ENCODE data around the gene SLC7A14.

Gene SLC7A14

DNA sequence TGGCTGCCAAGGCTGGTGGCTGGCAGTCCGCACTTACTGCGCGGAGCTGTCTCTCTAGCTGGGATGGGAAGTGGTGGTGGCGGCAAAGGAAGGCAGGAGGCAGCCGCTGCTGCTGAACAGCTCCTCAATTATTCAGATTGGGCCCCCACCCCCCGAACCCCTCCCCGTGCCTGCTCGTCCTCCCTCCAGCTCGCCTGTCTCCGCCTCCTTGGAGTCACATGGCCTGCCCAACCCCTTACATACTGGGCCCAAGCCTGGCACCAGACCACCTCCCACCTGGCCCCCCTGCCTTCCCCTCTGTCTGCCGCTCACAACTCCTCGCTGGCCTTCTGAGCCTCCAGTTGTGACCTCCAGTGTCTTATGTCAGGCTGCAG is at the start of gene SLC7A14:
SLC7A14 (minus strand) TSS at position 139 of the 374 bp plus-strand sequence. CDS start 59,139 bp downstream, outside the sequence.
- no peak for DNase-seq

- DNase-seq = no peak
These were observed 49.5 kb upstream of the SLC7A14 start for GRCh38 chr3:170635385-170635735.

GRCh38 chr3:170634663-170635384 is 48.9 kb upstream of the SLC7A14 start:
- DNase-seq = no peak

DNA sequence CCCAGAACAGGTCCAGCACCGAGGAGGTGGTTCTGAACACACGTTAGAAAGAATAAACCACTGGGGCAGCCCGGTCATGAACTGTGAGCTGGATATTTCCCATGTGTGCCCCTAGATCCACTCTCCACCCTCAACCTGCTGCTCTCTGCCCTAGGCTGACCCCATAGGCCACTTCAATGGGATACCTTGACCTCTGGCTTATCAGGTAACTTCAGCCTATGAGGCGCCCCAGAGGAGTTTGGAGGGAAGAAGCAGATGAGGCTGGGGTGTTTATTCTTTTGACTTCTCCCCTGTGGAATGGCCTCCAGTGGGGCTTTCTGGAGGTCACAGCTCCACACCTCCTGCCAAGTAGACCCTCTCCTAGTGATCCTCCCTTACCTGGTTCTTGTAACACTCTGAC is 47.7 kb upstream of the SLC7A14 start:
- DNase-seq = no peak

- no peak for DNase-seq
These were observed 46.9 kb upstream of the SLC7A14 start for GRCh38 chr3:170632780-170633179.

- no peak for DNase-seq
These were observed 46.0 kb upstream of the SLC7A14 start for GRCh38 chr3:170631755-170632488.

DNA sequence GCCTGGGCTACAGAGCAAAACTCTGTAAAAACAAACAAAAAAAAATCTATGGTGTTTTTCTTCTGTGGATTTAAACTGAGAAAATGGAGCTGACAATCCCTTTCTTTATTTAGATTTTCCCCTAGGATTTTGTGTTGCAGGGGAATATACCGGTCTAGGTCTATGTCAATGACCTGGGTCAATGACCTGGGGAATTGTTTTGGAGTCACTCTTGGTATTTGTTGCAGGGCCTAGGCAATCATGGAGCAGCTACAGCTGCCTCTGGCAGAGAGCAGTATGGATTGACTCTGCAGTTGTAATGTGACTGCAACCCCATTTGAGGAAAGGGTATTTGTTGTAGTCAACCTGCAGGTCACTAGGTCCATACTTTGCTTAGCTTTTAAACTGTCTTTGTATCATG is 37.6 kb upstream of the SLC7A14 start:
- no peak for DNase-seq

- DNase-seq = no peak
These were observed 36.7 kb upstream of the SLC7A14 start for GRCh38 chr3:170622369-170623159.

GRCh38 chr3:170621256-170621655 is 35.4 kb upstream of the SLC7A14 start:
- no peak for DNase-seq

GRCh38 chr3:170614214-170614966 is 28.5 kb upstream of the SLC7A14 start:
- DNase-seq = no peak

GRCh38 chr3:170611751-170612150 is 25.9 kb upstream of the SLC7A14 start:
- DNase-seq = no peak

DNA sequence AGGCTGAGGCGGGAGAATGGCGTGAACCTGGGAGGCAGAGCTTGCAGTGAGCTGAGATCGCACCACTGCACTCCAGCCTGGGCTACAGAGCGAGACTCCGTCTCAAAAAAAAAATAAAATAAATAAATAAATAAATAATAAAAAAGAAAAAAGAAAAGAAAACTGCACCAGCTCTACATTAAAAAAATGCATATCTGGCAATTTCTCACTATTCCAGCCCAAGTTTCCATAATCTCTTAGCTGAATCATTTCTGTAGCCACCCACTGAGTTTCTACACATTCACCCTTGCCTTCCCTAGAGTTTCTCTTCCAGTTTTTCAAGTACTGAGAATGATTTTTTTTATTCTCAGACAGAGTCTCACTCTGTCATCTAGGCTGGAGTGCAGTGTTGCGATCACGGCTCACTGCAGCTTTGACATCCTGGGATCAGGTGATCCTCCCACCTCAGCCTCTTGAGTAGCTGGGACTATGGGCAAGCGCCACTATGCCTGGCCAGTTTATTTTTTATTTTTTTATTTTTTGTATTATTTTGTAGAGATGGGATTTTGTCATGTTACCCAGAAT is 24.5 kb upstream of the SLC7A14 start:
- no peak for DNase-seq

GRCh38 chr3:170608475-170608874 is 22.6 kb upstream of the SLC7A14 start:
- no peak for DNase-seq

DNA sequence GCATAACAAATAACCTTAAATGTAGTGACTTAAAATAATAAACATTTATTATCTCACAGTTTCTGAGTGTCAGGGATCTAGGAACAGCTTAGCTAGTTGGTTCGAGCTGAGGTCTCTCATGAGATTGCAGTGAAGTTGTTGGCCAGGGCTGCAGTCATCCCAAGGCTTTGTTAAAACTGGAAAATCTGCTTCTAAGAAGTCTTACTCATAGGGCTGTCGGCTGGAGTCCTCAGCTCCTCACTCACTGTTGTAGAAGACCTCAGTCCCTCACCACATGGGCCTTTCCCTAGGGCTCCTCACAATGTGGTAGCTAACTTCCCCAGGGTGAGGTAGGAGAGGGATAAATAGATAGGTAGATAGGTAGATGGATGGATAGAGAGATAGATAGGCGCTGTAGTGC is 20.8 kb upstream of the SLC7A14 start:
- no peak for DNase-seq

DNA sequence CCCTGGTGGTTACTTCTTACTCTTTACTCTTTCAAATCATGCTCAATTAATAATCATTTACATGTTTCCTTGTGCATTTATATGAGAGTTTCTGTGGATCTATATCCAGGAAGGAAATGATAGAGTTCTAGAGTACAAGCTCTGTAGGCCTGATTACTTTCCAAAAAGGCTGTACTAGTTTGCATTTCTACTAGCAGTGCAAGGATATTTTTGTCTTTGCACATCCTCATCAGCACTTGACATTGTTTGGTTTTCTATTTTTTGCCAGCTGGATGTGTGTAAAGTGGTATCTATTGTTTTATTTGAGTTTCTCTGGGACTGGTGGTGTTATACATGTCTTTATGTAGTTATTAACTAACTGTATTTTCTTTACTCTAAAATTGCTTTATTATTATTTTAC is 19.6 kb upstream of the SLC7A14 start:
- DNase-seq = no peak

DNA sequence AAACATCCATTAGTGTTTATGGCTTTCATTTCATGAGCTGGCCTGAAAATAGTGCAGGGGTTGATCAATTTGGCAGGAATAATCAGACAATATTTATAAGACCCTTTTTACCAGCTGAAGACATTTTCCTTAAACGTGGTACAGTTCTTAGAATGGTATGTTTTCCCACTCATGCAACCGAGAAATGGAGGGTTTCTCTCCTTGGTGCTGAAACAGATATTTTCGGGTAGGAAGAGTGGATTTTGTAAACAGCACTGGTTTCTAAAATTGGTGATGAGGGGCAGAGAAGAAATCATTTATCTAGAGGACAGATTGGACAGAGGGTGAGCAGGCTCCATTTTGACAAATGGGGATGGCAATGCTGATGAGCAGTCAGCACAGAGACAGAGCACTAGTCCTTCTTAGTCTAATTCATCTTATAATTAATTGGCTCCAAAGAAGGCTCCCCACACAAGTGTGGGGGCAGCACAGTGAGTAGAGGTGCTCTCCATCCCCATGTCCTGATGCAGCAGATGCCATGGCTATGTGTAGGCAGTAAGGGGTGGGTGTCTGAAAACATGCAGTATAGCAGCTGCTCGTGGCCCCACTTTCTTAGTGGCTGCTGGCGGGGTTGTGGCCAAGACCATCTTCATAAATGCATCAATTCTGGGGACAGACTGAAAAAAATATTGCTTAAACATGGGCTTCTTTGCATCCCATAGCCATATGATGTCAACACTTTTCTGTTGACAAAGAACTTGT is 18.1 kb upstream of the SLC7A14 start:
- DNase-seq = no peak

- no peak for DNase-seq
These were observed 16.7 kb upstream of the SLC7A14 start for GRCh38 chr3:170602556-170602955.

- no peak for DNase-seq
These were observed 14.2 kb upstream of the SLC7A14 start for GRCh38 chr3:170600005-170600624.

DNA sequence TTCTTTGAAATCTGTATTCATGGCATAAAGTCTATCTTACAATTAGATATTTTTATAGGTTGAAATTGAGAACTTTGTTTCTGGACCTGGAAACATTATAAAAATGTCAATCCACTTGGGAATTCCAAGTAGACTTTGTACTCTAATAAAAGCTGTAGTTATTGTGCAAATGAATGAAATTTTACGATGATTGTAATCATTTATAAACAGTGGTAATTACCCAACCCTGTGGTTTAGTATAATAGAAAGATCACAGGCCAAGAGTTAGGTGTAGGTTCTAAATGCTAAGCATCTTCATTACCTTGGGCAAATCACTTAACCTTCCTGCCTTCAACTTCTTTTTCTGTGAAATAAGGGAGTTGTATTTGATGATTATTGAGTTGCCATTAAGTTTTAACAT is 13.2 kb upstream of the SLC7A14 start:
- no peak for DNase-seq

GRCh38 chr3:170598091-170598502 is 12.2 kb upstream of the SLC7A14 start:
- DNase-seq = no peak

DNA sequence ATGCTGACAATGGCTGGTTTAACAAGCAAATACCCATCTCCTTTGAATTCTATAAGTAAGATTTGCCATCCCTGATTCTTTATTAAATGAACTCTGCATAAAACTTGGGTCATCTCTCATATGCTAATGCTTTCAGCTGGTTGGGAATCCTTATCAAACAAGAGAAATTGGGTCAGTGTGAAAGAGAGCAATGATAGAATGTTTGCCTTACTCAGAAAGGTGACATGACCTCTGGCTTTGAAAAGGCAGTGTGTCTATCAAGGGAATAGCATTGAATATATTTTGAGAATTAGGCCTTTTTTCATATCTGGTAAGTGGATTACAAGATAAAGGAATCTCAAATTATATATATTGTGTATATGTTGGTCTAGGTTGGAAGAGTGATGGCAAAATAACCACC is 8.7 kb upstream of the SLC7A14 start:
- DNase-seq = no peak

DNA sequence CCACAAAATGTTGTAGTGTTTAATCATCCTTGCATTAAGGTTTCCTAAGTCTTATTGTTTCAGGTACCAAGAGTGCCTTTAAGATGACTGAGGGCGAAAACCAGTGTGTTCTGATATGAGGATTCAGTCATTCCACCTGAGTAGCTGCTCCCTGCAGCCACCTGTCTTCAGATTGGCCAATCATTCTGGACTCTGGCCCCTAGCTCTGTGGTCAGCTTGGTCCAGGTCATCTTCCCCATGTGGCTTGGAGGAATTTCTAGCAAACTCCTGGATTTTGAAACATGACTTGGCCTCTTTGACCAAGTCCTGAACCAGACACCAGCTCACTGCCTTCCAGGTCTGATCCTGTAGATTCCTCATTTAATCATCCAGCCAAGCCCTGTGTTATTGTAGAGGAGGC is 7.8 kb upstream of the SLC7A14 start:
- DNase-seq = no peak
